Measurements from ENCODE around the gene TOX3.

Gene TOX3

DNA sequence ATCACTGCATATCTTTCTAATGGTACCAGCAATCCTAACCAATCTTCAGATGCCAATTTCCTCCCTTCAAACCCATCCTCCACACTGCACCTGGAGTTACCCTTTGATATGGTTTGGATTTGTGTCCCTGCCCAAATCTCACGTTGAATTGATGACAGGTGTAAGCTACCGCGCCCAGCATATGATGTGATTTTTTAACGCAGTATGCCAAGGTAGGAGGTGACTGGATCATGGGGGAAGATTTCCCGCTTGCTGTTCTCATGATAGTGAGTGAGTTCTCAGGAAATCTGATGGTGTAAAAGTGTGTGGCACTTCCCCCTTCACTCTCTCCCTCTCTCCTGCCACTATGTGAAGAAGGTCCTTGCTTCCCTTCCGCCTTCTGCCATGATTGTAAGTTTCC is 57.0 kb downstream of the TOX3 start:
- no peak for DNase-seq

DNA sequence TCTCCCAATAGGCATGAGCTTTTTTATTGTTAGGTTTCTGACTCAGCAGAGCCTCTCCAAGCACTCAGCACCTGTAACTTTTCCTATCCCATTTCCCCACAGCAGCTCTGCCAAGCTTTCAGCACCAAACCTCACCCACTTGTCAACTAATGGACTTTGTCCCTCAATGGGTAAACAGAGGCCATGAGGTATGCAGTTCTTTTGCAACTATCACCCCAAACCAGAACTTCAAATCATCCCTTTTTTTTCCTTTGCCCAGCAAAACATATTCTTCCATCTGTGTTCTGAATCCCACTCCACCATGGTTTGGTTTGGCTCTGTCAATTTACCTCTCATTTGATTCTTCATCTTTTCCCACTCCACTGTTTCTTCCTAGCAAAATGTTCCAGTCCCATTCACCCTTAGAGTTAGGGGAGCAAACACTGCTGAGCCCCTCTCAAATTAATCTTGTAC is 58.1 kb downstream of the TOX3 start:
- no peak for DNase-seq

DNA sequence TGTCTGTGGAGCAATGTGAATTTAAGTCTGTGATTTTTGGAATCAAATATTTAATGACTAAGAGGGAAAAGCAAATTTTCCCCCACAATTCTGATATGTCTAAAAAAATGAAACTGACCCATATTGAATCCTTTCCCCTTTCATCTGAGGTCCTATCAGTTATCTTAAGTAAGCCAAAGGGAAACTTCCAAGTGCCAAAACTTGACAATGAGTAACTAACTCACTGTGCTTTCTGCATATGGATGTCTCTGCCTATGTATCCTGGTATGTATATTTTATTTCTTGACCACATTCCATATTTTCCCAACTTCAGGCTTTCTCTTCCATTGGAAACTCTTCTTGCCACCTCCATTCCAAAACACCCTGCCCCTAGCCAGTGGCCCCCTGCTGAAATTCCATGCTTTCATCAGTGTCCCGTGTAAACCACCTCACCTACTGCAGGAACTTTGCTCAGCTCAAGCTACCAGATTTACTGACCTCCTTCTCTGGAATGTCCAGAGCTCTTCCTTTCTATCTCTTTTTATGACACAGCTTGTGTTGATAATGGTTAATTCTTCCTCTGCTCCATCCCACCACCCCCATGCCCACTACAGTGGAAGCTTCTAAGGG is 59.0 kb downstream of the TOX3 start:
- no peak for DNase-seq

DNA sequence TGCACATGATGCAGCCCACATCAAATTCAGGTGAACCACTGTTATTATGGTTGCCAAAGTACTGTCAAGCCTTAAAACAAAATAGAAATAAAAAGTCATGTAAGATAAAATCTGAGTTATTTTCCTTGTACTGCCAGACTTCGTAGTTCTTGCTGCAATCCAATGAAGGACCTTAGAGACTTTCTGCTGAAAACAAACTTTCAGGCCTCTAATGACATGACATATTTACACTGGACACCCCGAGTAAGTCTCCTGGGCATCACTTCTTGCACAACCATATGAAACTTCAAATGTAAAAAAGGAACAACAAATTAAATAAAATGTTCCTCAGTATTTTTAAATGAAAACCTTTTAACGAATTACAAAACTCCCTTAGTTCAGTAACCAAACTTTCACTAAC is 66.7 kb downstream of the TOX3 start:
- no peak for DNase-seq

DNA sequence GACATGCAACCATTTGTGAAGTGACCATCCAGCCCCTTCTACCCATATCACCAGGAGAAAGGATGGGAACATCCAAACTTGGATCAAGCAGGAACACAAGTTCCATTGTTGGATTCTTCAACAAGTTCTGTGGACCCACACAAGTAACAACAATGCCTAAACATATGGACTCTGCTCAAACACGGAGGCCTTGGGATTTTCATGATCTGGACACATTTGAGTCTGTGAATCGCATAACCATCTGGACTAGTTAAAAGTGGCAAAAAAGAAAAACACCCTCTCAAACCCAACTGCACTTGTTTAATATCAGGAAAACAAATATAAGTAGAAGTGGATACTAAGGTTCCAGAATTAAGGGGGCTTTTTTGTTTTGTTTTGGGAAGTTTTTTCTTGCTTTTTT is 70.8 kb downstream of the TOX3 start:
- no peak for DNase-seq

DNA sequence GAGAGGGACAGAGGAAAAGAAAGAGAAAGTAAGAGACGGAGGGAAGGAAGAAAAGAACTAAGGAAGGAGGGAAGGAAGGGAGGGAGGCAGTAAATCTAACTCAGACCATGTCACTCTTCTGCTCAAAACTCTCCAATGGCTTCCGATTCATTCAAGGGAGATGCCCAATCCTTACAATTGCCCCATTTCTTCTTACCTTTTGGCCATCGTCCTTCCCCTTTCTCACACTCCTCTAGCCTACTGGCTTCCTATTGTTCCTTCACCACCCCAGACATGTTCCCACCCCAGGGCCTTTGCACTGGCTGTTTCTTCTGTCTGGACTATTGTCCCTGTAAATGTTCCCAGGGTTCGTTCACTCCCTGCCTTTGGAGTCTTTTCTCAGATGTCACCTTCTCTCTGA is 72.3 kb downstream of the TOX3 start:
- DNase-seq, result no peak

DNA sequence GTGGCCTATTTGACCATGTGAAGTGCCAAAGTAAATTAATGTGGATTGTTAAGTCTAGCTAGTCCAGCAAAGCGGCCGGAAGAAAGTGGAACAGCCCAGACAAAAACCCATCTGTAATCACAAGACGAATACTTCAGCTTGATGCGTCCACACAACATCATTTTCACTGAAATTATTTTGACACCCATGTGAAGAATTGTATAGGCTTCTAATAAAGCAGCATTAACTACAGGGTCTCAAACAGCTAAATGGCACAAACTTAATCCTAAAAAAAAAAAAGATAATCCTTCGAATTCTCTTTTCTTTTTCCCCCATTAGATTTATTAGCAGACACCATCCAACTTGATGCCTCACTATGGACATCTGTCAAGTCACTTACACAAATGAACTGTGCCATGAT is 73.8 kb downstream of the TOX3 start:
- DNase-seq, result no peak

DNA sequence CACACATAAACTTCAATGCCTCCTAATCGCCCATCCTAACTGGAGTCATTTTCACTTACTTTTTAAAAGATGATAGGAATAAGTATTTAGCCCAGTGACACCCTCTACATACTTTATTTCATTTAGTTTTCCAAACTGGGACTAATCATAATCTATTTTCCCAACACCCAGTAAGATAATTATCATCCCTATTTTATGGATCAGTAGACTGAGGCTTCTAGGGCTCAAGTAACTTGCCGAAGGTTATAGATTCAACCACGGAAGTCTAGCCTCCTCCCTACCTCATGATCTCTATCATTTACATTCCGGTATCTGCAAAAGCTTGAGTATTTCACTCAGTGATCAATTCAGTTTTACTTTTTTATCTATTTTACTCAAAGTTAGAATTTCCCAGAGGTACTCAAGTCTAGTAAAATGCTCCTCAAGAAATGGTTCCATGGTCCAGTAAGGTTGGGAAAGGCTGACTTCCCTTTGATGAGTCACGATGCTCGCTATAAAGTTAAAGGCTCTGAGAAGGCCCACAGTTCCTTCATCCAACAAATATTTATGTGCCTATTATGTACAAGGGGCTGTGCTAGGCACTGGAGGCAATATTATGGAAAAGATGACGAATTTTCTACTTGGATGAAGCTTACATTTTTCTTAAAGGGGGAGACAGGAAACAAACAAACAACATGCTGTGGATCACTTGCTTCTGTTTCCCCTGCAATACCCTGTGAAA is 75.1 kb downstream of the TOX3 start:
- no peak for DNase-seq

DNA sequence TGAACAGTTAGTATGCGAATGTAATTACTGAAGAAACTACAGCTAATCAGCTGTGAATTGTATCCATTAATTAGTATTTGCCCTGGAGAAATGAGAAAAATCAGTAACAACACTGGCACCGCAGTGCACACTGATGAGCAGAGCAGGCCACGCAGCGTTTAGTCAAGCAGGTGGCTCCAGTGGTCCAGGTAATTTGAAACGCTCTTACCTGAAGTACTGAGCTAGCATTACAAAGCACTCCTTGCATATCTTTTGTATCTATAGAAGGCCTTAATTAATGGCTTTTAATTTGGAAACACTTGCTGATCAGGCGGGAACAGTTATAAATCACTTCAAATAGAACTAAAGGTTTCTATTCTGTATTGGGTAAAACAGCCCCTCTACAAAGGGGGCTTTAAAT is 76.4 kb downstream of the TOX3 start:
- no peak for DNase-seq

DNA sequence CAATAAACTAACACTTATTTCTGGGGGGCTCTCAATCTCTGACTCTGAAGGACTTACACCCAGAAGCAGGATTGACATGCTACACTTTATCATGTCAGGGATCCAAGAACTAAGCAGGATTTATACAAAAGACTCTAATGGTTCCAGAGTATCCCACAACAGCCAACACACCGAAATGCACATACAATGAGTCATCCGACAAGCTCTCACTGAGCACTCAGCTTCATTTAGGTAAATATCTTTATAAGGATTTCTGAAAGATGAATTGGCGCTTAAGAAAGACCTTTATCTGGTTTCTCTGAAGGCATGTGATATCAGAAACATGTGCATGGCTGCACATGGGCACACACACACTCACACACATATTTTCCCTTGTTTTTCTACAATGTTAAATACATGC is 77.2 kb downstream of the TOX3 start:
- DNase-seq, result no peak

DNA sequence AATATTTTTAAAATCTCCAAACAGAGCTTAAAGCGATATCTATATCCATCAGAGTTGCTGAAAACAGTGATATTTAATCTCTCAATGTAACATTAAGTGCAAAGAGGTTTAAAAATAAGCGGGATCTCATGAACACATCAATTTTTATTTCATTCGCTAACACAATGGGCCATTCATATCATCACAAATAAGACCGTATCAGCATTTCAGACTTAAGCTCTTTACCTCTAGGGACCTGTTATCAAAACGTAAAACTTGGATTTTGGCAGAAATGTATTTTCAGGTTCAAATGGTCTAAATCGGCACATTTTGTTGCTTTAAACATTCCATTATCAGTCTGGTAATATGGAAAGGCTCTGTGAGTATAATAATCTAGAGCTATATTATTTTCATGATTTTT is 77.9 kb downstream of the TOX3 start:
- no peak for DNase-seq

DNA sequence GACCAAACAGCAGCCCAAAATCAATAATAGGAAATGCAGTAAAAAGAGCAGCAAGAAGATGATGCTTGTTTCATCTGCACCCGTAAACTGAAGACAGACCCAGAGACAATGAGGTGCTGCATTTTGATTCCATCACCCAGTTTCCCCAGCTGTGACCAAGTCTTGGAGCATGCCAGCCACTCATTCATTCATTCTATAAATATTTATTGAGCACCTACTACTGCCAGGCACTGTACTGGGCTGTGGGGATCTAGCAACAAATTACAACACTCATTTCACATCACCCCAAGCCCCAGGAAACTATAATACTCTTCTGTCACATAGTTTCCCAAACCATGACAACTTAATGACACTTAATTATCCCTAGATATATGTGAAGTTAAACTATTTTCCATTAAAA is 79.2 kb downstream of the TOX3 start:
- DNase-seq, result no peak

DNA sequence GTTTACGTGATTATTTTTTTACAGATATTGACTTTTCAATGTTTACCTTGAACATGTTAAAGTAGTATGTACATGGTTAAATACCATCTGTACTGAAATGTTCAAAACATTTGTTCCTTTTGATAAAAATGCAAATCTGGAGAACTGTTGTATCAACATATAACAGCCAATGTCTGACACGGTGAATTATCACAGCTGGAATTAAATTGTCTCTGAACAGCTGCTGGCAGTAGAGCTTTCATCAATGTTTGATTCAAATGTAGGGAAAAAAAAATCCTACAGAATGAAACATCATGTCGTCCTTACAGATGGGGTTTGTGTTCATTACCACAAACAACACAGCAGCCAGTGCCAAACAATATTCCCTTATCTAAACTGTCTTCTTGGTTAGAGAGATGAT is 79.9 kb downstream of the TOX3 start:
- DNase-seq, result no peak

DNA sequence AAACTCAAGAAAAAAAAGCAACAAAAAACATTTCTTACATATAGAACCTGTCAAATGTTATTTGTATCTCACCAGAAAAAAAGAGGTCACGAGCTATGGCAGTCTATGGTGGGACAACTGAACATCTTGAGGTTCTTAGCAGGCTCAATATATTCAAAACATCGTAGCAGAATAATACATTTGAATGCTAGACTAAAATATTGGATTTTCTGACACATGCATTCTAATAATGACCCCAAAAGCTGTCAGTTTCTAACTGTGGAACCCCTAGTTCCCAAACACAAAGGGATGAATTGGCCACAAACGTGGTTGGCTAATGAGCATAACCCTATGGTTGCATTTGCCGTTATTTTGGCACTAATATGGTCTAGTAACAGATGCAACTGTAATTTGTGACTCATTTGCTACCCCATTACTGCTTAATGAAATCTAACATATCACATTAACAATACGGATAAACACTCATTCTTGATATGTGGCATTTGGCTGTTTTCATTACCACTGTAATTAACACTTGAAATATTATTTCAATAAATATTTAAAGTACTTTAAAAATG is 81.2 kb downstream of the TOX3 start:
- DNase-seq, result no peak

DNA sequence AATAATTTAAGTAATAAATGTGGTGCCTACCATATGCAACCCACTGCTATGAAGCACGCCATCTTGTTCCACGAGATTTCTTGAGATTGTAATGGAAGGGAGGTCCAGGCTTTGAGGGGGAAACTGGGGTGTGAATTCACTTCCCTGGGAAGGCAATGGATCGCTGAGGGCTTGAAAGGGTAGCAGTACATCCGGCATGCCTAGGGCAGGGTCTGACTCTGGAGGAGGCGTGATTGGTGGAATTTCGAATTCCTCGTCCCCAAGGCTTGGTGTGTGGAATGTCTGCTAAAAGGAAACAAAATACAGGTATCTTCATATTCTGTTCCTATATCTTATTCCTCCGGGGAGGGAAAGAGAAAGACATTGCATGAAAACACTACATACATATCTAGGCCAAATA is 83.0 kb downstream of the TOX3 start:
- no peak for DNase-seq

DNA sequence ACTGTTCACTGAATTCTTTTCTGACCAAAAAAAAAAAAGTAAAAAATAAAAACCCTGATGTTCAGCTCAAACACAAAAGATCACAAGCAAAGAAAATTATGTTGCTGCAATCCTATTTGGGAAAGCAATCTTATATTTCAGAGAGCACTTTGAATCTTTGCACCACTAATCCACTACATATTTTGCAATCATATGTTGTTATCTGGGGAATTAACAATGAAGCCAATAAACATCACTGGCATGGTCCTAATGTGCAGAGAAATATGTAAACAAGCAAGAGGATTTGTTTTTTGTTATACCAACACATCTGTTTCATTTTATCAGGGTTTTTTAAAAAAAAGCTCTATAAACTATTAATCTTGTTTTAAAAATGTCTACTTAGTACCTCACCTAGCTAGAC is 84.1 kb downstream of the TOX3 start:
- DNase-seq, result no peak

DNA sequence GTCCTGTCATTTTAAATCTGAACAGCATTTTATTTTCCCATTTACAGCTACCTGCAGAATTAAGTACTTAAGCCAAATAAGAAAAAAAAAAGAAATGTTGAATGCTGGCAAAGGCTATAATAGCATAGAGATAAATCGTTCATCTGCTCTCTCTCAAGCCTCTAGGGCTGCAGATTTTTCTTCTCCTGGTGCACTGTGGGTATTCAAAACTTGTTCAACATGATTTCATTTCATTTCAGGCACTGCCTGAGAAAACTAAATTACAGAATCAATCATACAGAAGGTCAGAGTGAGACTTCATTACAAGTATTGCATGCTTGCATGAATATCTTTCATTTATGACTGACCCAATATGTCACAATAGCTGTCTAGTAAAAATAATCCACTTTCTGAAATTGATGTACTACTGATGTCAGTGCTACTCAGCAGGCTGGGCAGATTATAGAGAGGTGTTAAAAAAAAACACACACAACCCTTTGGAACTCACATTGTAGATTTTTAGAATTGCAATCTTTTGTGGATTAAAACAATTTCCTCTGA is 86.2 kb downstream of the TOX3 start:
- no peak for DNase-seq

DNA sequence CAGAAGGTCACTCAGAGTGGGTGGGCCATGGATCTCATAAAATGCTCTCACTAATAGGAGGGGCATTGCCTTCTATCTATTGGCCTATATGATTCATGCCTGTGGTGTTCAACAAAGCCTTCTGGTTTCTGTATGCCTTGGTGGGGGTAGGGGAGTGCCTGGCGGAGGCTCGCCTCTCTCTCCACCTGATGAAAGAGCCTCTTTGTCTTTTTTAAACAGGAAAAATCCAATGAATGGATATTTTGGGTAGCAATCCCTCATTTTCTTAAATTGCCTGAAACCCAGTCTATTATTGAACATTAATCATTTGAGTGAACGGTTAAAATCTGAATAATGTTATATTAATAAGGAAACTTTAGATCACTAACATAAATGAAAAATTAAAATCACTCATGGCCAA is 90.6 kb downstream of the TOX3 start:
- no peak for DNase-seq

DNA sequence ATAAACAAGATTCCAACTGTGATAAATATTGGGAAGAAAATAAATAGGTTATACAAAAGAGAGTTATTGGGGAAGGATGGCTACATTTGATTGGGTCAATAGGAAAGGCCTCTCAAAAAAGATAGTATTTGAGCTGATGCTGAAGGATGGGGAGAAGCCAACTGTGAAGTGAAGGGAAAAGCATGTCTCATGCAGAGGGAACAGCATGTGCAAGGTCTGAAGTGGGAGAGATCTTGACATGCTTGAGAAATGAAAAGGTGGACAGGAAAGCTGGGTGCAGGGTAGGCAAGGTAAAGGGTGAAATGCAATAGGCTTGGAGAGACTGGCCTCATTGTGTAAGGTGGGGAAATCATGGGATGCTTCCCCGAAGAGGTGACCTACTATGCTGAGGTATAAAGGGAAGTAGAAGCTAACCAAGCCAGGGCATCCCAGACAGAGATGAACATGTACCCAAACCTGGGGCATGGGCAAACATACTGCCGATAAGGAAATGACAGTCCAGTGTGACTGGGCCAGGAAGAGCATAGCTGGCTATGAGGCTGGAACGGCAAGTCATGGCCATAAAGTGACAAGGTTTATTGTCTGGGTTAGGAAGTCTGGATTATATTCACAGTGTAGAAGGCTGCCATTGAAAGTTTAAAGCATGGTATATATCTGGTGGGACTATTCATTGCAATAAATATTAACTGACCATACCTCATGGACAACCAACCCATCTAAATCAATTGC is 91.2 kb downstream of the TOX3 start:
- no peak for DNase-seq

DNA sequence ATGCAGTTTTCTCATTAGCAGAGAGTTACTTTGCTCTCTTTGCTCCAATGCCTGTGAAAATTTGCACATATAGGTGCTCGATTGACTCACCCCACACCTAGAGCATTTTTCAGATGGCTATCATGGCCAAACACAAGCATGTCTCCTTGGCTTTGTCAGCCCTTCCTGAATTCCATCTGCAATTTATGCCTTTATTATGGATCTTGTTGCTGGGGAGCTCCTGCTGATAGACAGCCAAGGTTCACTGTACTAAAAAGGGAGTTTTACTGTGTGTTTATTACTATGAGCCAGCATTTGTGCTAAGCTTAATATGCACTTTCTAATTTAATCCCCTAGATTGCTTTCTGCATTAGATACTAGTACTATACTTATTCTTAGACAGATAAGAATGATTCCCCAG is 93.3 kb downstream of the TOX3 start:
- DNase-seq, result no peak

DNA sequence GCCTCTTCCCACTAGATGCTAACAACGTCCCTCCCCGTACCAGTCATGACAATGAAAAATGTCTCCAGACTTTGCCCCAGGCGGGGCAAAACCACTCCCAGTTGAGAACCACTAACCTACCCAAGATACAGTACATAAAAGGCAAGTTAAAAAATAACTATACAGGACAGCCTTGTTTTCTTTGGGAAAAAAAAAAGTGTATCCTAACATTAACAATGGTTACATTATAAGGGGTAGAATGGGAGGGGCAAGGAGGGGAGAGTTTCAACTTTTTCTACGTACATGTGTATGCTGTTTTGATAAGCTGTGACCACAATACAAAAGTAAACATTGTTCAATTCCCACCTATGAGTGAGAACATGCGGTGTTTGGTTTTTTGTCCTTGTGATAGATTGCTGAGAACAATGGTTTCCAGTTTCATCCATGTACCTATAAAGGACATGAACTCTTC is 94.9 kb downstream of the TOX3 start:
- DNase-seq, result no peak

DNA sequence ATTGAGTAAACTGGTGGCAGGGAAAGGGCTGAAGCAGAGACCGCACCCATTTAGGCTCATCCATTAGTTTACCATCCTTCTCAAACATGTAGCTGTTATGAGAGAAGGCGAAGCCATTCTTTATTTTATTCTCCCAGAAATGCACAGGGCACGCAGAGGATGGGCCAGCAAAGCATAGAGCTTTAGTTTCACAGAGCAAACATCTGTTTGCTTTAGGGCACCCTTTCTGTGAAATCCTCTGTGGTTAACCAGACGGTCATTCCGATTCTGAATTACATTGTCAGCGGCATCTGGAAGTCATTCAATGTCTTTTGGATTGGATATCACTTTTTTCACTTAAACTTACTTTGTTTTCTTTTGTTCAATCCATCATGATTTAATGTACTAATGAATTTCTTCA is 96.0 kb downstream of the TOX3 start:
- DNase-seq, result no peak

DNA sequence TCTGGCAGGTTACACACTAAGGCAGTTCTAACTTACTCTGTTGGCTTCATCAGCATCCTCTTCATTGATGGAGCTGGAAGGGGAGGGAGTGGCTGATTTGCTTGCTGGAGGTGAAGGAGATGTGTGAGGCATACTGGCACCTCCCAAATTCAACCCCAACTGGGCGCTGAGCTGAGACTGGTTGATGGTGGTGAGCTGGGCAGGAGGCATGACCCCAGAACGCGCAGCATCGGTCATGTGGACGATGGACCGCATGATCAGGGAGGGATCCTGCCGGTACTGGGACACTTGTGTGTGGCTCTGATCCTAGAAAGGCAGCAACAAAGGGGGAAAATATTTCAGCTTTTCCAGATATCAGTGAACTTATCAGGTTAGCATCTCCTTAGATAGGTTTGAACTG is 96.7 kb downstream of the TOX3 start:
- no peak for DNase-seq

DNA sequence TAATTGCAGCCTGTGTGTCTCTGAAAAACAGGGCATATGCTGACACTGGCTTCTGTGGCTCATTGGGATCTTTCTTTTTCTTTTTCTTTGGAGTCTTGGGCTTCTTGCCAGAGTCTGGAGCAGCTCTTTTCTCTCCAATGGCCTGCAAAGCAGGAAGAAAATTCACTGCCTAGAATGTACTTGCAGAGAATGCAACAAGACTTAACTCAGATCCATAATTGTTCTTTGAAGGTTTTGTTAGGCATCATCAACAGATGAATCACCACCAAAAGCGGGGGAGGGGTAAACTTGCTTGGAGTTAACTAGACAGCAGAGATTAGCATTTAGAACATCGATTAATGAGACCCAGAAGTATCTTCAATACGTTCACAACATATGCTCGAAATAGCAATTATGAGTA is 100.9 kb downstream of the TOX3 start:
- DNase-seq, result no peak

All from SIG-M5 (cell line).